Keratinocyte (primary cell): ENCODE results near the gene ZFR2.

Experiments used
- EZH2 ChIP-seq: IDR thresholded peaks from one replicate; pipeline ENCODE4 v1.6.1; 2012; ENCODE audit warnings: inconsistent platforms, mild to moderate bottlenecking, low read length, moderate library complexity
- TF ChIP-seq, protein P1 (sequence below), 3 experiments: IDR thresholded peaks in 1 of 3; conservative IDR thresholded peaks in 1 of 3; optimal IDR thresholded peaks in 1 of 3; 2 replicates in 2 of 3; 3 replicates in 1 of 3; pipeline versions ENCODE3 to v1.5.1; 2011; ENCODE audit warnings: low read length in 3 of 3, mild to moderate bottlenecking in 3 of 3, moderate library complexity in 2 of 3, control low read depth in 1 of 3, inconsistent platforms in 1 of 3; ENCODE audit not compliant: insufficient read depth in 2 of 3; ENCODE audit errors: extremely low read depth in 1 of 3

DNA sequence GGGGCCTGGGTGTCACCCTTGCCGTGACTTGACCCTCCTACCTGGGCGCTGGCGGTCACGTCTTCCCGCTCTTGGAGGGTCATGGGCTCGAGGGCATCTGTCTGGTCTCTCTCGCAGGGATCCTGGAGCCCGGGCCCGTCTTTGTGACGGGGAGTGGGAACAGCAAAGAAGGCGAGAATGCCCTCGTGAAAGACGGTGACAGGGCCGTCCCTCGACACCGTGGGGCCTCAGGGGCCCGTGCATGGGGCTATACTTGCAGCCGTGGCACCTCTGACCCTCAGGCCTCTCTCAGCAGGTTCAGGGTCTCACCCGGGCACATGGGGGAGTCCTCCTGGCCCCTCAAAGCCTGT, 61.7 kb downstream of the ZFR2 start:
- TF ChIP-seq, protein P1, sequence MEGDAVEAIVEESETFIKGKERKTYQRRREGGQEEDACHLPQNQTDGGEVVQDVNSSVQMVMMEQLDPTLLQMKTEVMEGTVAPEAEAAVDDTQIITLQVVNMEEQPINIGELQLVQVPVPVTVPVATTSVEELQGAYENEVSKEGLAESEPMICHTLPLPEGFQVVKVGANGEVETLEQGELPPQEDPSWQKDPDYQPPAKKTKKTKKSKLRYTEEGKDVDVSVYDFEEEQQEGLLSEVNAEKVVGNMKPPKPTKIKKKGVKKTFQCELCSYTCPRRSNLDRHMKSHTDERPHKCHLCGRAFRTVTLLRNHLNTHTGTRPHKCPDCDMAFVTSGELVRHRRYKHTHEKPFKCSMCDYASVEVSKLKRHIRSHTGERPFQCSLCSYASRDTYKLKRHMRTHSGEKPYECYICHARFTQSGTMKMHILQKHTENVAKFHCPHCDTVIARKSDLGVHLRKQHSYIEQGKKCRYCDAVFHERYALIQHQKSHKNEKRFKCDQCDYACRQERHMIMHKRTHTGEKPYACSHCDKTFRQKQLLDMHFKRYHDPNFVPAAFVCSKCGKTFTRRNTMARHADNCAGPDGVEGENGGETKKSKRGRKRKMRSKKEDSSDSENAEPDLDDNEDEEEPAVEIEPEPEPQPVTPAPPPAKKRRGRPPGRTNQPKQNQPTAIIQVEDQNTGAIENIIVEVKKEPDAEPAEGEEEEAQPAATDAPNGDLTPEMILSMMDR (optimal IDR thresholded peaks at IDR 0.05 in 1 of 3, IDR thresholded peaks at IDR 0.05 in 1 of 3, conservative IDR thresholded peaks at IDR 0.05 in 1 of 3; ENCODE audit: extremely low read depth in 1 of 3, insufficient read depth in 2 of 3, low read length in 3 of 3), result no peak
- no peak for TF ChIP-seq EZH2
